Measurements from ENCODE around the gene RBBP7.

RBBP7 gene

DNA sequence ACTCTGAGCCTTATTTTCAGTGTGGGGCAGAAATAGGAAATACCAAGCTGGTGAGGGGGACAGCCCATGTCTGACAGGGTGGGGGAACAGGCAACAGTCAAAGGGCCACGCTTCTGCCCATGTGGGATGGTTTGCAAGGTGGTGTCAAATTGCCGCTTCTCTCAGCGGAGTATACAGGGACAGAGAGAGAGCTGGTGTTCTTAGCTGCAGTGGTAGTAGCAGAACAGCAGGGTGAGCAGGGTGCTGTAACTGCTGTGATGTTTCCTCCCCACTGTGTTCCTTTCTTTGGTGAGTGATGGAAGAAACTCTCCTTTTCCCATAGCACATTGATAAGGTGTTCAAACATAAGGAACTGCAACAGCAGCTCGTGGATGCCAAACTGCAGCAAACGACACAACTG lies 37.9 kb downstream of the RBBP7 start:
- TF ChIP-seq EZH2phosphoT487 (conservative IDR thresholded peaks at IDR 0.05; ENCODE audit: low read length) (no peak), CTCF (IDR thresholded peaks at IDR 0.05; ENCODE audit: insufficient read depth, low read length, poor library complexity, severe bottlenecking) (no peak)
- no peaks in the 10 kb centered on the region for H3F3A ChIP-seq (ENCODE audit: insufficient read depth)

GRCh38 chrX:16828124-16828908 lies 41.8 kb downstream of the RBBP7 start:
- H3K9ac ChIP-seq (ENCODE audit: low read length) = no peak overlapping the region
- H3K79me2 ChIP-seq (ENCODE audit: insufficient read depth, low read length) = no peaks in the 10 kb centered on the region
- H3K9me2 ChIP-seq (replicated peaks; ENCODE audit: insufficient read depth, low read length) = no peaks in the 10 kb centered on the region
- no peak overlapping the region for H3K27ac ChIP-seq (ENCODE audit: low read depth, low read length)
- no peak overlapping the region for H3K4me3 ChIP-seq (ENCODE audit: insufficient read depth, low read length, poor library complexity, severe bottlenecking)
- H3K36me3 ChIP-seq (ENCODE audit: low read length) = 0 out of 2 replicates have a peak, but pooled peaks cover 5% of the 10 kb centered on the region
- H3F3A ChIP-seq (ENCODE audit: insufficient read depth) = 0 out of 2 replicates have a peak, but pooled peaks cover 4% of the 10 kb centered on the region
- no peak for TF ChIP-seq CTCF (IDR thresholded peaks at IDR 0.05; ENCODE audit: insufficient read depth, low read length, poor library complexity, severe bottlenecking)
- no peak for TF ChIP-seq EZH2phosphoT487 (conservative IDR thresholded peaks at IDR 0.05; ENCODE audit: low read length)
- H3K4me2 ChIP-seq (ENCODE audit: low read depth, low read length, poor library complexity, severe bottlenecking) = no peak overlapping the region
- H3K9me3 ChIP-seq (ENCODE audit: insufficient read depth, low read length) = no peaks in the 10 kb centered on the region
- H2AFZ ChIP-seq (ENCODE audit: low read depth, low read length, severe bottlenecking) = no peak overlapping the region
- no peaks in the 10 kb centered on the region for H3K27me3 ChIP-seq (ENCODE audit: low read length)
- no peaks in the 10 kb centered on the region for H4K20me1 ChIP-seq (ENCODE audit: low read depth, low read length)

More for the DNA sequence above, 37.9 kb downstream of the RBBP7 start:
- Histone ChIP-seq H3K79me2 (ENCODE audit: insufficient read depth, low read length) (no peaks in the 10 kb centered on the region), H3K9me3 (ENCODE audit: insufficient read depth, low read length) (no peaks in the 10 kb centered on the region), H3K27me3 (ENCODE audit: low read length) (no peaks in the 10 kb centered on the region), H3K27ac (ENCODE audit: low read depth, low read length) (no peak overlapping the region), H4K20me1 (ENCODE audit: low read depth, low read length) (no peaks in the 10 kb centered on the region), H3K4me3 (ENCODE audit: insufficient read depth, low read length, poor library complexity, severe bottlenecking) (no peak overlapping the region), H3K9me2 (replicated peaks; ENCODE audit: insufficient read depth, low read length) (no peaks in the 10 kb centered on the region), H2AFZ (ENCODE audit: low read depth, low read length, severe bottlenecking) (no peak overlapping the region), H3K9ac (ENCODE audit: low read length) (no peak overlapping the region), H3K4me2 (ENCODE audit: low read depth, low read length, poor library complexity, severe bottlenecking) (no peak overlapping the region), H3K36me3 (ENCODE audit: low read length) (peaks cover 5% of the 10 kb centered on the region; the same call in 1 of the 2 replicates)

GRCh38 chrX:16827225-16827624 lies 42.9 kb downstream of the RBBP7 start:
- Histone ChIP-seq H3K9me3 (ENCODE audit: insufficient read depth, low read length) (no peaks in the 10 kb centered on the region), H3K4me2 (ENCODE audit: low read depth, low read length, poor library complexity, severe bottlenecking) (no peak overlapping the region), H3K36me3 (ENCODE audit: low read length) (0 out of 2 replicates have a peak, but pooled peaks cover 3% of the 10 kb centered on the region), H3K4me3 (ENCODE audit: insufficient read depth, low read length, poor library complexity, severe bottlenecking) (no peak overlapping the region), H3K9ac (ENCODE audit: low read length) (no peak overlapping the region), H3K9me2 (replicated peaks; ENCODE audit: insufficient read depth, low read length) (no peaks in the 10 kb centered on the region), H3F3A (ENCODE audit: insufficient read depth) (0 out of 2 replicates have a peak, but pooled peaks cover 4% of the 10 kb centered on the region), H3K27me3 (ENCODE audit: low read length) (no peaks in the 10 kb centered on the region), H3K79me2 (ENCODE audit: insufficient read depth, low read length) (no peaks in the 10 kb centered on the region), H4K20me1 (ENCODE audit: low read depth, low read length) (no peaks in the 10 kb centered on the region), H2AFZ (ENCODE audit: low read depth, low read length, severe bottlenecking) (no peak overlapping the region), H3K27ac (ENCODE audit: low read depth, low read length) (no peak overlapping the region)
- TF ChIP-seq EZH2phosphoT487 (conservative IDR thresholded peaks at IDR 0.05; ENCODE audit: low read length) (no peak), CTCF (IDR thresholded peaks at IDR 0.05; ENCODE audit: insufficient read depth, low read length, poor library complexity, severe bottlenecking) (no peak)

All from SU-DHL-6 (cell line).